ENCODE results near the gene PIGS. TPM values are rescaled to one million over a fixed set of nuclear protein-coding genes. Genes with fewer than 3 reads are reported as not detected.

PIGS gene
- total and polyA plus RNA-seq, 2 experiments from 2014 or later: 72.7 to 76.0 TPM

DNA sequence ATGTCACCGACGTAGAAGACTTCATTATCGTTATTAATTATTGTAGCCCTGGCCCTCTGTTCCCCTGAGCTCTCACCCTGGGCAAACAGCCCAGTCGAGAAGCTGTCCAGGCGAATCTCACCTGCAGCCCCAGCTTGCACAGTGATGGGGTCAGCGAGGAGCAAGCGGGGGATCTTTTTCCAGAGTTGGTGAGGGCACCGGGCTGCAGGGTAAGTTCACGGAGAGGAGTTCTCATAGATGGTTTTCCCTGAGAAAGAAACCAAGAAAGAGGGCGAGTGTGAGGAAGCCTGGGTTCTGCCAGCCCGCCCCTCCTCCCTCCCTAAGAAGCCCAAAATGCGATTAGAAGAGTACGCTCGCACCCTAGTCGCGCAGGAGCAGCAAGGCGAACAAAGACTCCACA lies 27.1 kb upstream of the PIGS start:
- H3K9me2 ChIP-seq (ENCODE audit: insufficient read depth): no peaks in the 10 kb centered on the region
- H3K79me2 ChIP-seq (ENCODE audit: insufficient read depth): peaks cover 36% of the 10 kb centered on the region
- peak overlapping the region; percentile 88 for H2AFZ ChIP-seq
- no peaks in the 10 kb centered on the region for H4K20me1 ChIP-seq (ENCODE audit: insufficient read depth)
- H3K36me3 ChIP-seq (ENCODE audit: low read depth): no peaks in the 10 kb centered on the region
- H3K9me3 ChIP-seq (ENCODE audit: low read depth): no peaks in the 10 kb centered on the region
- WGBS, 2 experiments (ENCODE audit: low coverage in 1 of 2, low lambda C conversion rate in 2 of 2, missing lambda C conversion rate in 2 of 2): 1 to 2% methylated on average over 13 to 17 of the region's 17 CpGs
- peak overlapping the region; percentile 97 for H3K27ac ChIP-seq
- H3K4me1 ChIP-seq (ENCODE audit: insufficient read depth): no peaks in the 10 kb centered on the region
- in situ Hi-C loops (cut with MboI): no loop called here
- no peaks in the 10 kb centered on the region for H3K27me3 ChIP-seq (replicated peaks; ENCODE audit: insufficient read depth)
- H3K4me3 ChIP-seq: peak overlapping the region; percentile 88
- H3F3A ChIP-seq (ENCODE audit: insufficient read depth): peaks cover 12% of the 10 kb centered on the region
- TF ChIP-seq EZH2 (IDR thresholded peaks at IDR 0.05; ENCODE audit: insufficient read depth, poor library complexity, severe bottlenecking) (no peak), EZH2phosphoT487 (IDR thresholded peaks at IDR 0.05; ENCODE audit: insufficient read depth, low read depth) (no peak)
- H3K9ac ChIP-seq: peak overlapping the region; percentile 93
- H3K4me2 ChIP-seq (ENCODE audit: unreplicated experiment): peak overlapping the region; percentile 87
- DNase-seq: no peak

DNA sequence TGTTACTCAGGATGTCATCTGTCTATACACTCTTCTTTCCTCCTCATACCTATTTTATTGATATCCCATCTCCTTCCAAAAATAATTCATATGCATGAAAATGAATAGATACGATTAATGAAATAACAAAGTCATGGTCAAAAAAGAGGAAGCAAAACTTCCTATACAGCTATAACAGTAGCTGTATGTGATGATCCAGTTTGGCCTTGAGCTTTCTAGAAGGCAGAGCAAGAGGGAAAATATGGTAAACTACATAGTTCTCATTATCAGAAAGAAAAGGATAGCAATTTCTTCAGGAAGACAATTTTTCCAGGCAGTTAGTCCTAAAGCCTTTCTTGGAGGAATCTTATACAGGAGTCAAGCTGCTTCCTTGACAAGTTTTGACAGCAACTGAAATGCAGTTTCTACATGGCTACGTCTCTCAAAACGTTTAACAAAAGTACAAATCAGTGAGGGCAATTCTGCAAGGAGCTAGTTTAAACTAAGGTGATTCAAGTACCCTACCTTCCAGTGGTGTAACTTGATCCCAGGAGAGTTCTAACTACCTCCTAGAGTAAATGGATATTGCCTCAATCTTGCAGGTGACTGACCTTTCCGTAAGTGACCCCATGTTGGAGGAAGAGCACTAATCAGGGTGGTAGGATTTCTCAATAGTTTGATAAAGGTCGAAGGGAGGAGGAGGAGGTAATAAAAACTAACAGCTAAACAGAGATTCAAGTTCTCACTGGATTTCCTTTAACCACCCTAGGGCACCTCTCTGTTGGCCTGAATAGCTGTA lies 26.5 kb upstream of the PIGS start:
- in situ Hi-C loops (cut with MboI): no loop called here
- peaks cover 12% of the 10 kb centered on the region for H3F3A ChIP-seq (ENCODE audit: insufficient read depth)
- no peak for DNase-seq
- H2AFZ ChIP-seq: peak overlapping the region; percentile 88
- H3K4me1 ChIP-seq (ENCODE audit: insufficient read depth): no peaks in the 10 kb centered on the region
- no peaks in the 10 kb centered on the region for H3K9me2 ChIP-seq (ENCODE audit: insufficient read depth)
- no peaks in the 10 kb centered on the region for H3K9me3 ChIP-seq (ENCODE audit: low read depth)
- TF ChIP-seq EZH2phosphoT487 (IDR thresholded peaks at IDR 0.05; ENCODE audit: insufficient read depth, low read depth) (no peak), EZH2 (IDR thresholded peaks at IDR 0.05; ENCODE audit: insufficient read depth, poor library complexity, severe bottlenecking) (no peak)
- 35 to 36% methylated on average over 5 of the region's 5 CpGs for WGBS, 2 experiments (ENCODE audit: low coverage in 1 of 2, low lambda C conversion rate in 2 of 2, missing lambda C conversion rate in 2 of 2)
- H3K4me2 ChIP-seq (ENCODE audit: unreplicated experiment): peak overlapping the region; percentile 87
- peaks cover 36% of the 10 kb centered on the region for H3K79me2 ChIP-seq (ENCODE audit: insufficient read depth)
- peak overlapping the region; percentile 88 for H3K4me3 ChIP-seq
- no peaks in the 10 kb centered on the region for H4K20me1 ChIP-seq (ENCODE audit: insufficient read depth)
- peak overlapping the region; percentile 93 for H3K9ac ChIP-seq
- no peaks in the 10 kb centered on the region for H3K27me3 ChIP-seq (replicated peaks; ENCODE audit: insufficient read depth)
- no peak overlapping the region for H3K27ac ChIP-seq
- no peaks in the 10 kb centered on the region for H3K36me3 ChIP-seq (ENCODE audit: low read depth)

DNA sequence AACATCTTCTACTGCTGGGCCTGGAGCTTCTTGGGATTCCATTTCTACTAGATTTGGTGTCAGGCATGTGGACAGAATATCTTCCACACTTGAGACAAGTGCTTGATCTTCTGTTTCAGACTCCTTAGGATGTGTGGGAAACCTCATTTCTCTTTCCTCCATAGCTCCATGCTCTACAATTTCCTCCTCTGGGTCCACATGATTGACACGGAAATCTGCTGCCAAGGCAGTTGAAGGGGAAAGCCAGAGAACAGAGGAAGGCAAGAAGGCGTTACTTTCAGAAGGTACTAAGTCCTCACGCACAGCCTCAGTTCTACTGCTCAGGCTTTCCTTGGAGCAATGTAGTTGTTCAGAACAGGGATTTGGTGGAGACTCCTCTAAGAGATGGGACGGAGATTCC lies 20.9 kb upstream of the PIGS start:
- 0 out of 2 replicates have a peak, but pooled peaks cover 8% of the 10 kb centered on the region for H3K36me3 ChIP-seq (ENCODE audit: low read depth)
- H3K9me3 ChIP-seq (ENCODE audit: low read depth): no peaks in the 10 kb centered on the region
- H3K27ac ChIP-seq: no peak overlapping the region
- no peak for TF ChIP-seq EZH2 (IDR thresholded peaks at IDR 0.05; ENCODE audit: insufficient read depth, poor library complexity, severe bottlenecking)
- no peak for TF ChIP-seq EZH2phosphoT487 (IDR thresholded peaks at IDR 0.05; ENCODE audit: insufficient read depth, low read depth)
- WGBS, 2 experiments (ENCODE audit: low coverage in 1 of 2, low lambda C conversion rate in 2 of 2, missing lambda C conversion rate in 2 of 2): 99 to 100% methylated on average over 4 of the region's 4 CpGs
- H3K27me3 ChIP-seq (replicated peaks; ENCODE audit: insufficient read depth): no peaks in the 10 kb centered on the region
- in situ Hi-C loops (cut with MboI): no loop called here
- no peak overlapping the region for H3K4me2 ChIP-seq (ENCODE audit: unreplicated experiment)
- H3K4me3 ChIP-seq: no peak overlapping the region
- no peaks in the 10 kb centered on the region for H3F3A ChIP-seq (ENCODE audit: insufficient read depth)
- H2AFZ ChIP-seq: no peak overlapping the region
- no peaks in the 10 kb centered on the region for H3K4me1 ChIP-seq (ENCODE audit: insufficient read depth)
- DNase-seq: no peak
- H3K9ac ChIP-seq: no peak overlapping the region
- H3K9me2 ChIP-seq (ENCODE audit: insufficient read depth): no peaks in the 10 kb centered on the region
- peaks cover 24% of the 10 kb centered on the region for H3K79me2 ChIP-seq (ENCODE audit: insufficient read depth)
- H4K20me1 ChIP-seq (ENCODE audit: insufficient read depth): no peaks in the 10 kb centered on the region

DNA sequence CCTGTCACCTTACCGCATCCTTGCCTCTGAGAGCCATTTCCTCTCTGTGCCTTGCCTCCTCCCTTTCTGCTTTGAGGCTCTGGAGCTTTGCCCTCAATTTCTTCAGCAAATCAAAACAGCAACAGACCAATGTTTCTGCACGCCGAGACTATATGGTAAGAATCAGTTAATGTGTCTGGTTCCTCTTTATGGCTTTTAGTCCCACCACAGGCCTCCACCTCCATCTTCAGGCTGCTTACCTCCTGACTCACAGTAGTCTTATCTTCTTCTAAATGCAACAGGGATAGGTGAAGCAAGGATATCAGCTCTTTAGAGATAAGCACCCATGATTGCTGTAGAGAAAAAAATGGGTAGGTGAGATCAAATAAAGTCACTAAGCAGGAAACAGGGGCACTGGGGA lies 14.5 kb upstream of the PIGS start:
- no peaks in the 10 kb centered on the region for H4K20me1 ChIP-seq (ENCODE audit: insufficient read depth)
- no peak for DNase-seq
- WGBS, 2 experiments (ENCODE audit: low coverage in 1 of 2, low lambda C conversion rate in 2 of 2, missing lambda C conversion rate in 2 of 2): 92 to 93% methylated on average over 3 of the region's 3 CpGs
- in situ Hi-C loops (cut with MboI): no loop called here
- H3K4me3 ChIP-seq: no peak overlapping the region
- H3K9me3 ChIP-seq (ENCODE audit: low read depth): no peaks in the 10 kb centered on the region
- no peak overlapping the region for H3K9ac ChIP-seq
- no peaks in the 10 kb centered on the region for H3K27me3 ChIP-seq (replicated peaks; ENCODE audit: insufficient read depth)
- H3K4me1 ChIP-seq (ENCODE audit: insufficient read depth): no peaks in the 10 kb centered on the region
- TF ChIP-seq EZH2 (IDR thresholded peaks at IDR 0.05; ENCODE audit: insufficient read depth, poor library complexity, severe bottlenecking) (no peak), EZH2phosphoT487 (IDR thresholded peaks at IDR 0.05; ENCODE audit: insufficient read depth, low read depth) (no peak)
- no peak overlapping the region for H3K4me2 ChIP-seq (ENCODE audit: unreplicated experiment)
- no peaks in the 10 kb centered on the region for H3F3A ChIP-seq (ENCODE audit: insufficient read depth)
- H3K27ac ChIP-seq: no peak overlapping the region
- H2AFZ ChIP-seq: no peak overlapping the region
- H3K36me3 ChIP-seq (ENCODE audit: low read depth): 0 out of 2 replicates have a peak, but pooled peaks cover 13% of the 10 kb centered on the region
- no peaks in the 10 kb centered on the region for H3K9me2 ChIP-seq (ENCODE audit: insufficient read depth)
- H3K79me2 ChIP-seq (ENCODE audit: insufficient read depth): no peaks in the 10 kb centered on the region
